Measurements from ENCODE around the gene NKX3-2.

NKX3-2 gene

GRCh38 chr4:13545394-13545808 is 1.1 kb upstream of the NKX3-2 start:
- no peak for DNase-seq (ENCODE audit: low spot score)

- peak; percentile 38 for DNase-seq (ENCODE audit: low spot score)
Measured at GRCh38 chr4:13544606-13545393, 492 bp upstream of the NKX3-2 start.

GRCh38 chr4:13543032-13543838 is 1.1 kb downstream of the NKX3-2 start:
- DNase-seq (ENCODE audit: low spot score) = no peak

GRCh38 chr4:13542577-13543031 is 1.7 kb downstream of the NKX3-2 start:
- DNase-seq (ENCODE audit: low spot score) = no peak

GRCh38 chr4:13541720-13542576 is 2.4 kb downstream of the NKX3-2 start:
- no peak for DNase-seq (ENCODE audit: low spot score)

GRCh38 chr4:13541176-13541604 is 3.1 kb downstream of the NKX3-2 start:
- DNase-seq (ENCODE audit: low spot score) = no peak

- DNase-seq (ENCODE audit: low spot score) = no peak
Measured at GRCh38 chr4:13540446-13541175, 3.7 kb downstream of the NKX3-2 start.

- no peak for DNase-seq (ENCODE audit: low spot score)
Measured at GRCh38 chr4:13539619-13540445, 4.5 kb downstream of the NKX3-2 start.

GRCh38 chr4:13539047-13539618 is 5.2 kb downstream of the NKX3-2 start:
- DNase-seq (ENCODE audit: low spot score) = no peak

- DNase-seq (ENCODE audit: low spot score) = no peak
Measured at GRCh38 chr4:13538427-13538973, 5.8 kb downstream of the NKX3-2 start.

- DNase-seq (ENCODE audit: low spot score) = no peak
Measured at GRCh38 chr4:13537832-13538177, 6.5 kb downstream of the NKX3-2 start.

- DNase-seq (ENCODE audit: low spot score) = no peak
Measured at GRCh38 chr4:13537011-13537831, 7.1 kb downstream of the NKX3-2 start.

GRCh38 chr4:13536607-13537006 is 7.7 kb downstream of the NKX3-2 start:
- DNase-seq (ENCODE audit: low spot score) = no peak

- DNase-seq (ENCODE audit: low spot score) = no peak
Measured at GRCh38 chr4:13535708-13536361, 8.5 kb downstream of the NKX3-2 start.

GRCh38 chr4:13535118-13535517 is 9.2 kb downstream of the NKX3-2 start:
- no peak for DNase-seq (ENCODE audit: low spot score)

- no peak for DNase-seq (ENCODE audit: low spot score)
Measured at GRCh38 chr4:13534344-13535063, 9.8 kb downstream of the NKX3-2 start.

- DNase-seq (ENCODE audit: low spot score) = no peak
Measured at GRCh38 chr4:13533670-13534343, 10.5 kb downstream of the NKX3-2 start.

All from Ammon's horn (tissue), 1 donor.